GM12801 (cell line): ENCODE data around the gene RHBG.

ENCODE experiments used
- CTCF ChIP-seq: IDR thresholded peaks from one replicate; pipeline ENCODE4 v1.5.1; 2011; ENCODE audit warnings: control low read depth; ENCODE audit not compliant: insufficient read length; ENCODE audit errors: extremely low read depth

RHBG gene

DNA sequence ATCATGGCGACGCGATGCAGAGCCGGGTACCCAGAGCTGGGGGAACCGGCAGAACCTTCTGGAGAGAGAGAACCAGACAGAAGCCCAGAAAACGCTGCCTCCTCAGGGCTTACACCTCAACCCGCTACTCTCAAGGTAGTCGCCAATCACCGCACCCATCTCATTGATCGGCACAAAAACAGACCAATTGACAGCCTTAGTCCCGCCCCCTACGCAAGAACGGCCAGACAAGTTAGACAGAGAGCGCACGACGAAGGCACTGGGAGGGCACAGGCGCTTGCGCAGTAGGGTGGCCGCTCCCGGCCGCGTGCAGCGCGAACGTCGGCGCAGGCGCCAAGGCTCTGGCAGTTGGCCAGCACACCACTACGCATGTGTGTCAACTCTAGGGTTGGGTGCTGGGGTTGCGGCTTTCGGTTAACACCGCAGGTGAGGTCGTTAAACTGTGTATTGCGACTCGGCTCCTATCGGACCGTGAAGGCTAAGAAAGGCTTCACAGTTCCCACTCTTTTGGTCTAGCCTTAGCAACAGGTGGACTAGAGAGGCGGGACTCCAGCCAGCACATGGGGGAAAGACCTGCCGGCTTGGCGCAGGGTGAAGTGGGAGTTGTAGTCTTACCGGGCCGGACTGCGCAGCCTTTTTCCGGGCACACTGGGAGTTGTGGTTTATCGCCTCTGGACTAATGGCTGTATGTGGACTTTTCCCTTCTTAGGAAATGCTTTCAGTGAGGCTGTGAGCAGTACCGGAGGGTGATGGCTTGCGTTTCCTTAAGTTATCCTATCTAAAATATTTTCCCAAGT, 30.6 kb upstream of the RHBG start, which contains the start of the genes CCT3 and TSACC:
Gene CCT3 (minus strand): TSS at position 113 of the 797 bp plus-strand sequence. CDS start 108 bp downstream, at position 5.
Gene TSACC (plus strand): TSS at position 347 of the 797 bp plus-strand sequence. CDS start 1,232 bp downstream, outside the sequence.
- no peak for TF ChIP-seq CTCF

DNA sequence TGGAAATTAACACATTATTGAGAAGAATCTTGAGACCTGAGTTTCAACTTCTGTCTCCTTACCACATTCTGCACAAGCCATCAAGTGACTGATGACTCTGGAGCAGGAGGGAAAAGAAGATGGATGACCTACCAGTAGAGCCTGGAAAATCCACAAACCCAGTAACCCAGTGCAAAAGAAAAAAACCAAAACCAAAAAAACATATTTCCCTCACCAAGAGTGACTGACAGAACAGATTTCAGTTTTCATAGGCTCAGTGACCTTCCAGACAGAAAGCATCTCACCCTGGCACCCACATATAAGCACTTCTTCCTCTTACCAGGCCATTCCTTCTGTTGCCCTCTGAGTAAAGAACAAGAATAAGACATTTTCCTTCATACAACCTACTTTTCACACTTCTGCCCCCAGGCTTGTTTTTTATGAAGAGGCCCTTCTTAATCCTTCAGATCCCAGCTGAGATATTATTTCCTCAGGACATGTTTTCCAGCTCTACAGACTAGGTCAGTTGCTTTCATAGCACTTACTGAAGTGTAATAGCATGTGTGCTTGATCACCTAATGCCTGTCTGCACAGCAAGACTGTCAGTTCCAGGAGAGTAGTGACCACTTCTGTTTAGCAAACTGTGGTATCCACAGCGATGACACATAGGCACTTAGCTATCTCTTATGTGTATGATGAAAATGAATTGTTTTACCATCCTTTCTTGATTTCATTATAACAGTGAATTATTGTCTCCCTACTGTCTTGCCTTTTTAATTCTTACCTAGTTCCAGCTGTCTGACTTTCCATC, 26.6 kb upstream of the RHBG start:
- TF ChIP-seq CTCF = no peak

DNA sequence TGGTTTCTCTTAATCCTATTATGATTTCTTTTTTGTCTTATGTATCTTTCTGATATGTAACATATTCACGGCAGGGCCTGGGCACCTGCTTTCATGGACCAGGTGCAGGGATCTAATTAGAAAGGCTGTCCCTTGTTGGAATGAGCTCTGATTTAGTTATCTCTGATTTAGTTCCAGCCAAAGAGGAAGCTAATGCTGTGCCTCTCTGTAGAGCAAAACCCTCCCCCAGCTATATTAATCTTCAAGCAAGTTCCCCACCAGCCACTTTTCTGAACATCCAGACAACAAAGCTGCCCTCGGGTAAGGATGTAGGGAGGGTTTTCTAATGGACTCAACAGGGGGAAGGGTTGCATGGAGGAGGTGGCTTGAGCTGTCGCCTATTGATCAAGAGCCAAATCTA, 24.6 kb upstream of the RHBG start:
- TF ChIP-seq CTCF = no peak

- no peak for TF ChIP-seq CTCF
Measured at GRCh38 chr1:156346636-156347035, 22.4 kb upstream of the RHBG start.

DNA sequence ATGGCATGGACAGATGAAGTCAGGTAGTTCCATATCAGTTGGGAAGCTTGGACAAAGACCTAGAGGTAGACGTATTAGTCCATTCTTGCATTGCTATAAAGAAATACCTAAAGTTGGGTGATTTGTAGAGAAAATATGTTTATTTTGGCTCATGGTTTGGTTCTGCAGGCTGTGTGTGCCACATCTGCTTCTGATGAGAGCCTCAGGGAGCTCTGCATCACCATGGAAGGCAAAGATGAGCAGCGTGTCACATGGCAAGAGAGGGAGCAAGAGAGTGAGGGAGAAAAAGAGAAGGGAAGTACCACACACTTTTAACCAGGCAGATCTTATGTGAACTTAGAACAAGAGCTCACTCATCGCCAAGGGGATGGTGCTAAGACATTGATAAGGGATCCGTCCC, 21.7 kb upstream of the RHBG start:
- TF ChIP-seq CTCF = no peak

GRCh38 chr1:156356262-156356874, 12.6 kb upstream of the RHBG start:
- no peak for TF ChIP-seq CTCF
